Left ventricle myocardium inferior (tissue), 1 donor: ENCODE measurements around the gene SLC4A9. TPM values are rescaled to one million over a fixed set of nuclear protein-coding genes. Genes with fewer than 3 reads are reported as not detected.
A peak's percentile ranks its signal among the peaks of the same experiment; 100 is the strongest.

Experiments used
- DNase-seq: peaks from one replicate; pipeline ENCODE4 v3.0.0-alpha.2; 2020
- H3K27ac ChIP-seq: fragments of 200-600 bp; replicated peaks from 2 replicates; pipeline ENCODE4 v1.8.0; 2021
- H3K27me3 ChIP-seq: fragments of 200-600 bp; 2 replicates; pipeline ENCODE4 v1.8.0; 2021; ENCODE audit warnings: low read depth
- H3K36me3 ChIP-seq: fragments of 200-600 bp; 2 replicates; pipeline ENCODE4 v1.8.0; 2021
- H3K4me1 ChIP-seq: fragments of 200-600 bp; 2 replicates; pipeline ENCODE4 v1.8.0; 2021
- H3K4me3 ChIP-seq: fragments of 200-600 bp; 2 replicates; pipeline ENCODE4 v1.8.0; 2021; ENCODE audit warnings: mild to moderate bottlenecking, moderate library complexity
- H3K9me3 ChIP-seq: fragments of 200-600 bp; replicated peaks from 2 replicates; pipeline ENCODE4 v1.8.0; 2021
- intact Hi-C: fragments of 100-400 bp; cut with micrococcal nuclease; formaldehyde crosslinking; loops from one replicate; pipeline ENCODE4 v1.11.0; 2022
- total RNA-seq: library from RNA; stranded (reverse); fragmentation: NEBNext Ultra II Directional; extraction: Animal tissue kit (Norgen Biotek cat#: 25700); gene quantifications from one replicate; pipeline ENCODE4 v1.2.1, GENCODE V29; 2021
- TF ChIP-seq, protein P1 (sequence below): fragments of 200-600 bp; IDR thresholded peaks from 2 replicates; pipeline ENCODE4 v1.8.0; 2021; ENCODE audit warnings: antibody characterized with exemption, mild to moderate bottlenecking, borderline replicate concordance
- donor health status: DM: no; HTN: yes; CAD: no; lungs with severe emphysema.

The SLC4A9 gene
- total RNA-seq, 1 donor from 2014 or later, result 0.44 TPM

DNA sequence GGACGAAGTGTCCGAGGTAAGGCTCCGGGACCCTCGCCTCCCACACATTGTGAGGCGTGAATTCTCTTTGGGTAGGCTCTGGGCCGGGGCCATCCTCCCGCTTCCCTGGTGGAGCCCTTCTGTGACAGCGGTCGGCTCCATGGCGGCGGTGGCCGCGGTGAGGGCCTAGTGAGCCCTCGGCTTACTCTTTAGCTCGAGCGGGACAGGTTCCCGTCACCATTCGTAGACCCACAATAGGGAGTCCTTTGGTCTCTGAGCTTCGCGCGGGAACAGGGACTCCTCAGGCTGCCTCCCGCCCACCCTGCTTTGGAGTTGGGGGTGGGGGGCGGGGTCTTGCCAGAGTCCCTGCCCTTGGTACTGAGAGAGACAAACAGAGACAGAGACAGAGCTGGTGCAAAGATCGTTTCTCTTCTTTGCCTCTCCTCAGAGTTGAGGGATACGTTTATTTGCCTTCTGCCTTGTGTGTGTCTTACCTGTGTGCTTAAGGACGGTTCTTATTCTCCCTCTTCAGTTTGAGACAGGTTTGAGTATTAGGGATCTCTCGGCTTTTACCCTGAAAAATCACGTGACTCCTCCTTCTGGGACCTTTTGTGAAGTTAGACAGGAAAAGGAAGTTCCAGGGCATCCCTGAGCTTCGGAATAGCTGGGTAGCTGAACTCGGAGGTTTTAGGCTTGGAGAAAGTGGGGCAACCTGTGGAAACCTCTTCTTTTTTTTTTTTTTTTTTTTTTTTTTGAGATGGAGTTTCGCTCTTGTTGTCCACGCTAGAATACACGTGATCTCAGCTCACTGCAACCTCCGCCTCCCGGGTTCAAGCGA is 42.5 kb downstream of the SLC4A9 start:
- Histone ChIP-seq H3K4me1 (peaks cover 65% of the 10 kb centered on the region), H3K27me3 (no peaks in the 10 kb centered on the region), H3K27ac (peak overlapping the region; percentile 97), H3K36me3 (peaks cover 4% of the 10 kb centered on the region), H3K4me3 (peak overlapping the region; percentile 89), H3K9me3 (no peaks in the 10 kb centered on the region)
- TF ChIP-seq, protein P1, sequence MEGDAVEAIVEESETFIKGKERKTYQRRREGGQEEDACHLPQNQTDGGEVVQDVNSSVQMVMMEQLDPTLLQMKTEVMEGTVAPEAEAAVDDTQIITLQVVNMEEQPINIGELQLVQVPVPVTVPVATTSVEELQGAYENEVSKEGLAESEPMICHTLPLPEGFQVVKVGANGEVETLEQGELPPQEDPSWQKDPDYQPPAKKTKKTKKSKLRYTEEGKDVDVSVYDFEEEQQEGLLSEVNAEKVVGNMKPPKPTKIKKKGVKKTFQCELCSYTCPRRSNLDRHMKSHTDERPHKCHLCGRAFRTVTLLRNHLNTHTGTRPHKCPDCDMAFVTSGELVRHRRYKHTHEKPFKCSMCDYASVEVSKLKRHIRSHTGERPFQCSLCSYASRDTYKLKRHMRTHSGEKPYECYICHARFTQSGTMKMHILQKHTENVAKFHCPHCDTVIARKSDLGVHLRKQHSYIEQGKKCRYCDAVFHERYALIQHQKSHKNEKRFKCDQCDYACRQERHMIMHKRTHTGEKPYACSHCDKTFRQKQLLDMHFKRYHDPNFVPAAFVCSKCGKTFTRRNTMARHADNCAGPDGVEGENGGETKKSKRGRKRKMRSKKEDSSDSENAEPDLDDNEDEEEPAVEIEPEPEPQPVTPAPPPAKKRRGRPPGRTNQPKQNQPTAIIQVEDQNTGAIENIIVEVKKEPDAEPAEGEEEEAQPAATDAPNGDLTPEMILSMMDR, result no peak
- intact Hi-C loops, result no loop called here
- peak; percentile 37 for DNase-seq

DNA sequence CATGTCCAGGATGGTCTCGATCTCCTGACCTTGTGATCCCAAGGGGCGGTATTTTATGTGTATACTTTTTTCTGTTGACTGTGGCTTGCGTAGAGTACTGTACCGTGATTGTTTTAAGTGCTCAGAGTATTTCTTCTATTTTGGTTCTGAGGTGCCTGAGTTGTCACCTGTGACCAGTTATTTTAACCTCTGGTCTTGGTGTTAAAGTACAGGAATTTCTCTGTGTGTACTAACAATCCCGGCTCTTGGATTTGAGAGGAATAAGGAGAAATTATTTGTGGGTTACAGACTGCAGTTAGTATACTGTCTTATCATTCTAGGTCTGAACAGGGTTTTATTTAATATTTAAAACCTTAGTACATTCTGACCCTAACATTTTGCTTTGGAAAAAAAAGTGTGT is 43.6 kb downstream of the SLC4A9 start:
- no peak for DNase-seq
- TF ChIP-seq, protein P1, result no peak
- H3K4me1 ChIP-seq, result peaks cover 74% of the 10 kb centered on the region
- no peaks in the 10 kb centered on the region for H3K9me3 ChIP-seq
- peak overlapping the region; percentile 97 for H3K27ac ChIP-seq
- intact Hi-C loops, result no loop called here
- H3K27me3 ChIP-seq, result no peaks in the 10 kb centered on the region
- H3K36me3 ChIP-seq, result peaks cover 4% of the 10 kb centered on the region
- H3K4me3 ChIP-seq, result peak overlapping the region; percentile 89

DNA sequence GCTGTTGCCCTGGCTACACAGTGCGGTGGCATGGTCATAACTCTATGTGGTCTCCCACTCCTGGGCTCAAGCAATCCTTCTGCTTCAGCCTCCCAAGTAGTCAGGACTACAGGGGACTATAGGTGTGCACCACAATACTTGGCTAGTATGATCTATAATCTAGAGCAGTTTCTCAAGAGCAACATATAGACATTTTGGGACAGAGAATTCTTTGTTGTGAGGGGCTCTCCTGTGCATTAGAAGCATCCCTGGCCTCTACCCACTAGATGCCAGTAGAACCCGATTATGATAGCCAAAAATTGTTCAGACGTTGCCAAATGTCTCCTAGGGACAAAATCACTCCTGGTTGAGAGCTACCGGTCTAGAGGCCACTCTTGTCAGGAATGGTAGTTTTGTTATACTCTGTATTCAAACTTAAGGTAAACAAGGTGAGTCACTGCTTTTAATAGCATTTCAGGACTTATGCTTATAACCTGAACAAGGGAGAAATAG is 48.8 kb downstream of the SLC4A9 start:
- peaks cover 68% of the 10 kb centered on the region for H3K4me1 ChIP-seq
- TF ChIP-seq, protein P1, result no peak

DNA sequence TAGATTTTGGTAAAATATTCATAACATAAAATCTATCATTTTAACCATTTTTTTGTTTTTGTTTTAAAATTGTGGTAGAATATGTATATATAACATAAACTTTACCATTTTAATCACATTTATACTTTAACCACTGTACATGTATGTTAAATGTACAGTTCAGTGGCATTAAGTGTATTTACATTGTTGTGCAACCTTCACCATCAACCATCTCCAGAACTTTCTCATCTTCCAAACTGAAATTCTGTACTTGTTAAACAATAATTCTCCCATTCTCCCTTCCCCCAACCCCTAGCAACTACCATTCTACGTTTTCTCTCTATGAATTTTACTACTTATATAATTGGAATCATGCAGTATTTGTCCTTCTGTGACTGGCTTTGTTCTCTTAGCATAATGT is 53.2 kb downstream of the SLC4A9 start:
- Histone ChIP-seq H3K4me1 (peaks cover 40% of the 10 kb centered on the region), H3K27me3 (no peaks in the 10 kb centered on the region), H3K27ac (no peak overlapping the region), H3K9me3 (no peaks in the 10 kb centered on the region), H3K4me3 (no peak overlapping the region), H3K36me3 (peaks cover 3% of the 10 kb centered on the region)
- TF ChIP-seq, protein P1, result no peak
- DNase-seq, result no peak
- intact Hi-C loops, result no loop called here

More for the DNA sequence above, 48.8 kb downstream of the SLC4A9 start:
- Histone ChIP-seq H3K9me3 (no peaks in the 10 kb centered on the region), H3K27me3 (no peaks in the 10 kb centered on the region), H3K36me3 (peaks cover 7% of the 10 kb centered on the region), H3K4me3 (no peak overlapping the region), H3K27ac (no peak overlapping the region)
- no peak for DNase-seq
- intact Hi-C loops, result no loop called here

DNA sequence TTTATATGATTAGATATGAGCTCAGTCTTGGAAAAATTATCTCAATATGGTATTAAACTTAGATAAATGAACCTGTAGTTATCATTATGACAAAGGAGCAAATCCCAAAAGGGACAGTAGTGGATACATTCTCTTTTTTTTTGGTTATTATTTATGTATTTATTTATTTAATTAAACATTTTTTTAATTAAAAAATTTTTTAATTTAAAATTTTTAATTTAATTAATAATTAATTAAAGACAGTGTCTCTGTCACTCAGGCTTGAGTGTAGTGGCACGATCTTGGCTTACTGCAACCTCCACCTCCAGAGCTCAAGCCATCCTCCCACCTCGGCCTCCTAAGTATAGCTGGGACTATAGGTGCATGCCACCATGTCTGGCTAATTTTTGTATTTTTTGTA is 57.2 kb downstream of the SLC4A9 start:
- TF ChIP-seq, protein P1, result no peak
- no peak overlapping the region for H3K27ac ChIP-seq
- H3K36me3 ChIP-seq, result no peaks in the 10 kb centered on the region
- intact Hi-C loops, result no loop called here
- no peaks in the 10 kb centered on the region for H3K27me3 ChIP-seq
- peaks cover 28% of the 10 kb centered on the region for H3K4me1 ChIP-seq
- no peak for DNase-seq
- H3K4me3 ChIP-seq, result no peak overlapping the region
- H3K9me3 ChIP-seq, result no peaks in the 10 kb centered on the region
